ENCODE measurements around the gene EPB41L4B.

DNA sequence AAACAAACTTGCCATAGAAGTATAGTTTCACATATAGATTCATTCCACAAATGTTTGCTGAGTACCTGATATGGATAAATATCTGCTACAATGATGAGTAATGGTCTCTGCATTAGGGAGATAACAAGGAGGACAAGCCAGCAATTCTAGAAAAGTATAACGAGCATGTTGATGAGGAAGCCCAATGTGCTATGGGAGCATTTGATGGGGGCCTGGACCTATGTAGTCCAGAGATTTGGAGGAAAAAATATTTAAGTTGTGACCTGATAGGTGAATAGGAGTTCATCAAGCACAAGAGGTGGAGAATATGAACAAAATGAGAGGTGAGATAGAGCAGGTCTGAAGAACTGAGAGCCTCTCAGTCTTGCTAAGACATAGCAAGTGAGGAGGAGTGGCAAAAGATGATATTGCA, 186.7 kb downstream of the EPB41L4B start:
- no peak for TF ChIP-seq POLR2A (IDR thresholded peaks at IDR 0.05; ENCODE audit: low read depth, low read length)
- no peak for TF ChIP-seq POLR2AphosphoS5 (IDR thresholded peaks at IDR 0.05; ENCODE audit: low read depth, low read length)
